Caco-2 (cell line): ENCODE measurements around the gene MS4A4E. TPM values are rescaled to one million over a fixed set of nuclear protein-coding genes. Genes with fewer than 3 reads are reported as not detected.

Experiments used
- BruUV-seq: library from RNA; stranded (reverse); fragments of 400-500 nt; replicated peaks from 2 replicates; lab custom pipeline; 2021; lab: Mats Ljungman, UMichigan
- CTCF ChIA-PET: fragments of 300-600 bp; sonication (Branson Sonifier 250); formaldehyde crosslinking; loops from one replicate; lab custom pipeline; 2022; ENCODE audit warnings: antibody characterized with exemption; lab: Charles Lee
- POLR2A ChIA-PET: fragments of 300-600 bp; sonication (Branson Sonifier 250); formaldehyde crosslinking; loops from one replicate; lab custom pipeline; 2022; ENCODE audit warnings: antibody characterized with exemption; lab: Charles Lee
- DNase-seq, 2 experiments: peaks; one replicate each; pipeline versions ENCODE4 v3.0.0 to v3.0.0-alpha.2; 2020 to 2022
- H3K27me3 ChIP-seq: replicated peaks from 2 replicates; pipeline ENCODE4 v1.6.0; 2011; ENCODE audit warnings: low read length; ENCODE audit not compliant: control insufficient read depth, insufficient read depth
- H3K36me3 ChIP-seq: 2 replicates; pipeline ENCODE4 v1.5.1; 2011; ENCODE audit warnings: low read length; ENCODE audit not compliant: control insufficient read depth, insufficient read depth
- H3K4me1 ChIP-seq: fragments of 250-450 bp; sonication (Bioruptor Pico); 2 replicates; pipeline ENCODE4 v1.5.1; 2020; ENCODE audit warnings: mild to moderate bottlenecking
- H3K4me3 ChIP-seq: 2 replicates; pipeline ENCODE4 v1.5.1; 2011; ENCODE audit warnings: low read depth, mild to moderate bottlenecking, control low read depth, low read length
- H3K9me3 ChIP-seq: fragments of 250-450 bp; sonication (Bioruptor Pico); 2 replicates; pipeline ENCODE4 v1.5.1; 2020; ENCODE audit warnings: mild to moderate bottlenecking, moderate library complexity
- H3K27ac Mint-ChIP-seq: one replicate; pipeline ENCODE4 v1.8.0; 2022; ENCODE audit warnings: mixed read lengths; ENCODE audit not compliant: unreplicated experiment
- H3K27me3 Mint-ChIP-seq: one replicate; pipeline ENCODE4 v1.8.0; 2022; ENCODE audit warnings: mixed read lengths; ENCODE audit not compliant: insufficient read depth, unreplicated experiment
- H3K36me3 Mint-ChIP-seq: one replicate; pipeline ENCODE4 v1.8.0; 2022; ENCODE audit warnings: mild to moderate bottlenecking, mixed read lengths; ENCODE audit not compliant: insufficient read depth, unreplicated experiment
- H3K4me1 Mint-ChIP-seq: one replicate; pipeline ENCODE4 v1.8.0; 2022; ENCODE audit warnings: low read depth, mixed read lengths; ENCODE audit not compliant: unreplicated experiment
- H3K4me3 Mint-ChIP-seq: one replicate; pipeline ENCODE4 v1.8.0; 2022; ENCODE audit warnings: mild to moderate bottlenecking, moderate library complexity, mixed read lengths; ENCODE audit not compliant: unreplicated experiment
- H3K9me3 Mint-ChIP-seq: one replicate; pipeline ENCODE4 v1.8.0; 2022; ENCODE audit warnings: mixed read lengths; ENCODE audit not compliant: unreplicated experiment
- intact Hi-C: fragments of 100-400 bp; cut with micrococcal nuclease; formaldehyde crosslinking; loops from one replicate; pipeline ENCODE4 v1.10.0; 2022; ENCODE audit not compliant: unreplicated experiment
- total RNA-seq: library from RNA; stranded (reverse); gene quantifications from 2 replicates; pipeline ENCODE4 v1.2.3, GENCODE V29; 2022
- TF ChIP-seq, protein P1 (sequence below), 2 experiments: fragments of 200-600 bp in 1 of 2; IDR thresholded peaks; 1 replicate in 1 of 2; 2 replicates in 1 of 2; pipeline versions ENCODE4 v1.5.1 to v1.8.0; 2011 to 2022; ENCODE audit warnings: antibody characterized with exemption in 1 of 2, control low read depth in 1 of 2, inconsistent platforms in 1 of 2, low read depth in 1 of 2, low read length in 1 of 2, mild to moderate bottlenecking in 1 of 2, moderate library complexity in 1 of 2; ENCODE audit not compliant: insufficient read depth in 1 of 2, severe bottlenecking in 1 of 2, unreplicated experiment in 1 of 2

The MS4A4E gene
- total RNA-seq, 1 experiment from 2014 or later, result not detected

- peaks cover 6% of the 10 kb centered on the region for H3K36me3 Mint-ChIP-seq
- Histone ChIP-seq H3K9me3 (no peaks in the 10 kb centered on the region; the same call in 1 of the 2 replicates), H3K4me1 (no peaks in the 10 kb centered on the region), H3K4me3 (no peak overlapping the region), H3K36me3 (no peaks in the 10 kb centered on the region), H3K27me3 (no peaks in the 10 kb centered on the region)
- no peaks in the 10 kb centered on the region for H3K27me3 Mint-ChIP-seq
- CTCF ChIA-PET, result no interaction called here
- no peaks in the 10 kb centered on the region for H3K4me1 Mint-ChIP-seq
- intact Hi-C loops, result no loop called here
- H3K9me3 Mint-ChIP-seq, result peaks cover 22% of the 10 kb centered on the region
- H3K27ac Mint-ChIP-seq, result no peak overlapping the region
- DNase-seq, result no peak
- POLR2A ChIA-PET, result no interaction called here
- TF ChIP-seq, protein P1, sequence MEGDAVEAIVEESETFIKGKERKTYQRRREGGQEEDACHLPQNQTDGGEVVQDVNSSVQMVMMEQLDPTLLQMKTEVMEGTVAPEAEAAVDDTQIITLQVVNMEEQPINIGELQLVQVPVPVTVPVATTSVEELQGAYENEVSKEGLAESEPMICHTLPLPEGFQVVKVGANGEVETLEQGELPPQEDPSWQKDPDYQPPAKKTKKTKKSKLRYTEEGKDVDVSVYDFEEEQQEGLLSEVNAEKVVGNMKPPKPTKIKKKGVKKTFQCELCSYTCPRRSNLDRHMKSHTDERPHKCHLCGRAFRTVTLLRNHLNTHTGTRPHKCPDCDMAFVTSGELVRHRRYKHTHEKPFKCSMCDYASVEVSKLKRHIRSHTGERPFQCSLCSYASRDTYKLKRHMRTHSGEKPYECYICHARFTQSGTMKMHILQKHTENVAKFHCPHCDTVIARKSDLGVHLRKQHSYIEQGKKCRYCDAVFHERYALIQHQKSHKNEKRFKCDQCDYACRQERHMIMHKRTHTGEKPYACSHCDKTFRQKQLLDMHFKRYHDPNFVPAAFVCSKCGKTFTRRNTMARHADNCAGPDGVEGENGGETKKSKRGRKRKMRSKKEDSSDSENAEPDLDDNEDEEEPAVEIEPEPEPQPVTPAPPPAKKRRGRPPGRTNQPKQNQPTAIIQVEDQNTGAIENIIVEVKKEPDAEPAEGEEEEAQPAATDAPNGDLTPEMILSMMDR (IDR thresholded peaks at IDR 0.05; ENCODE audit: insufficient read depth in 1 of 2, low read depth in 1 of 2, low read length in 1 of 2, severe bottlenecking in 1 of 2, unreplicated experiment in 1 of 2), result no peak
- H3K4me3 Mint-ChIP-seq, result no peak overlapping the region
- no TSS peak for BruUV-seq
Measured at GRCh38 chr11:60282286-60282685, 39.3 kb upstream of the MS4A4E start.

DNA sequence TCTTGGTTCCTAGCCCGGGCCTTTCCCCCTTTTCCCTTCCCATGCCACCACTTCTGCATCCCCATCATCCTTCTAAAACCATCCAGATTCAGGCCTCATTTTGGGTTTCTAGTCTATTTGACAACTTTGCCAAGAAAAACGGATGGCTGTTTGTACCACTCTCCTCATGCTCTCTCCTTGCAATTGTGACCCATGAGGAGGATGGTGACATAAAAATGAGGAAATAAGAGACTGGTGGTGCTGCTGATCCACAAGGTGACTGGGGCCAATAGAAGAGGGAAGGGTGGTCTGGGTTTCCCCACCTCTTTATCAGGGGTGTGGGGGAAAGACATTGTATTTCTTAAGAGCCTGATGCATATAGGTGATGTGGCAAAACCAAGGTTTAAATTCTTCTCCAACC lies 38.5 kb upstream of the MS4A4E start:
- Mint-ChIP-seq H3K27me3 (no peaks in the 10 kb centered on the region), H3K4me3 (no peak overlapping the region), H3K27ac (no peak overlapping the region), H3K4me1 (no peaks in the 10 kb centered on the region), H3K9me3 (peaks cover 15% of the 10 kb centered on the region), H3K36me3 (peaks cover 6% of the 10 kb centered on the region)
- Histone ChIP-seq H3K4me1 (no peaks in the 10 kb centered on the region), H3K4me3 (no peak overlapping the region), H3K9me3 (no peaks in the 10 kb centered on the region; the same call in 1 of the 2 replicates), H3K27me3 (no peaks in the 10 kb centered on the region), H3K36me3 (no peaks in the 10 kb centered on the region)
- POLR2A ChIA-PET, result no interaction called here
- TF ChIP-seq, protein P1 (IDR thresholded peaks at IDR 0.05; ENCODE audit: insufficient read depth in 1 of 2, low read depth in 1 of 2, low read length in 1 of 2, severe bottlenecking in 1 of 2, unreplicated experiment in 1 of 2), result no peak
- CTCF ChIA-PET, result no interaction called here
- BruUV-seq, result no TSS peak
- no peak for DNase-seq
- intact Hi-C loops, result no loop called here

DNA sequence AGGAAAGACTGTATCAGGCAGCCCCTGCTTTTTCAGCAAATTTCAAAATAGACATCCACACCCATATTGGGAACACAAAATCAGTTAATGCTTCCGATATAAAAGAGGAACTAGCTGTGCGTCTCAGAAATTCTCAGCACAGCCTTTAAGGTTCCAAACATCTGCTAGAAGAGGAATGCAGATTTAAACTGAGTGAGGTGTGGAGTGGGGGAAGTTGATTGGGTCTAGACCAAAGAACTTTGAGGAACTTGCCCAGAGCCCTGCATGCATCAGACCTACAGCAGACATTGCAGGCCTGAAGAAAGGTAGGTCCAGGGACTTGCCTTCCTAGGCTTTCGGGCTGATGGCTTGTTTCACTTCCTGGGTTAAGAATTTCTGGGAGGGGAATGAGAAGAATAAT lies 37.5 kb upstream of the MS4A4E start, which contains the start of gene MS4A4A:
MS4A4A (plus strand) TSS at position 255 of the 400 bp plus-strand sequence; CDS start at position 265, 10 bp downstream.
- H3K9me3 ChIP-seq, result no peaks in the 10 kb centered on the region
- intact Hi-C loops, result no loop called here
- H3K27me3 ChIP-seq, result no peaks in the 10 kb centered on the region
- TF ChIP-seq, protein P1 (IDR thresholded peaks at IDR 0.05; ENCODE audit: insufficient read depth in 1 of 2, low read depth in 1 of 2, low read length in 1 of 2, severe bottlenecking in 1 of 2, unreplicated experiment in 1 of 2), result no peak
- Mint-ChIP-seq H3K9me3 (peaks cover 4% of the 10 kb centered on the region), H3K36me3 (peaks cover 2% of the 10 kb centered on the region), H3K27ac (no peak within 1 kb of the TSS), H3K27me3 (no peaks in the 10 kb centered on the region), H3K4me1 (no peaks in the 10 kb centered on the region), H3K4me3 (no peak within 1 kb of the TSS)
- no peak for DNase-seq
- BruUV-seq, result no TSS peak
- no peaks in the 10 kb centered on the region for H3K36me3 ChIP-seq
- CTCF ChIA-PET, result no interaction called here
- no peak within 1 kb of the TSS for H3K4me3 ChIP-seq
- POLR2A ChIA-PET, result no interaction called here
- no peaks in the 10 kb centered on the region for H3K4me1 ChIP-seq
